H1 (cell line): Measurements from ENCODE around the gene HYAL4.
"Not testable (repeated sequence)": the region's sequence is repeated elsewhere in the genome, so short reads cannot be mapped to it uniquely, and the experiment has no call there.

Experiments
- EZH2 ChIP-seq: fragments of 200-600 bp; sonication (generic); IDR thresholded peaks from 2 replicates; pipeline ENCODE4 v1.7.1; 2012; ENCODE audit warnings: low read depth, mild to moderate bottlenecking, moderate library complexity, low read length, inconsistent platforms; ENCODE audit not compliant: severe bottlenecking
- HDAC2 ChIP-seq, 2 experiments: fragments of 300-600 bp in 1 of 2; sonication (generic) in 1 of 2; IDR thresholded peaks; 2 replicates each; pipeline ENCODE4 v1.6.1; 2011 to 2012; ENCODE audit warnings: low read depth in 2 of 2, low read length in 2 of 2, mild to moderate bottlenecking in 2 of 2, moderate library complexity in 2 of 2, borderline replicate concordance in 1 of 2, inconsistent platforms in 1 of 2
- POLR2A ChIP-seq, 2 experiments: IDR thresholded peaks; 1 replicate in 1 of 2; 2 replicates in 1 of 2; pipeline ENCODE4 v1.6.1; 2011; ENCODE audit warnings: low read depth in 2 of 2, low read length in 2 of 2, mild to moderate bottlenecking in 2 of 2; ENCODE audit errors: control extremely low read depth in 1 of 2
- POLR2AphosphoS5 ChIP-seq: IDR thresholded peaks from 2 replicates; pipeline ENCODE4 v1.6.1; 2011; ENCODE audit warnings: low read depth, low read length
- TF ChIP-seq, protein P1 (sequence below), 3 experiments: IDR thresholded peaks; 1 replicate in 2 of 3; 2 replicates in 1 of 3; pipeline versions ENCODE4 v1.5.1 to v1.6.1; 2011; ENCODE audit warnings: low read length in 3 of 3, mild to moderate bottlenecking in 3 of 3, inconsistent platforms in 2 of 3, low read depth in 1 of 3, moderate library complexity in 1 of 3; ENCODE audit not compliant: insufficient read depth in 1 of 3; ENCODE audit errors: control extremely low read depth in 1 of 3
- TF ChIP-seq, protein P2 (sequence below): IDR thresholded peaks from 2 replicates; pipeline ENCODE4 v1.6.1; 2012; ENCODE audit warnings: low read length, inconsistent platforms

DNA sequence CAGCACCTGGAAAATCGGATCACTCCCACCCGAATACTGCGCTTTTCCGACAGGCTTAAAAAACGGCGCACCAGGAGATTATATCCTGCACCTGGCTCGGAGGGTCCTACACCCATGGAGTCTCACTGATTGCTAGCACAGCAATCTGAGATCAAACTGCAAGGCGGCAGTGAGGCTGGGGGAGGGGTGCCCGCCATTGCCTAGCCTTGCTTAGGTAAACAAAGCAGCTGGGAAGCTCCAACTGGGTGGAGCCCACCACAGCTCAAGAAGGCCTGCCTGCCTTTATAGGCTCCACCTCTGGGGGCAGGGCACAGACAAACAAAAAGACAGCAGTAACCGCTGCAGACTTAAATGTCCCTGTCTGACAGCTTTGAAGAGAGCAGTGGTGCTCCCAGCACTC is 49.8 kb downstream of the HYAL4 start:
- TF ChIP-seq HDAC2 (IDR thresholded peaks at IDR 0.05; ENCODE audit: borderline replicate concordance in 1 of 2, low read depth in 2 of 2, low read length in 2 of 2); EZH2; POLR2AphosphoS5; POLR2A (IDR thresholded peaks at IDR 0.05; ENCODE audit: control extremely low read depth in 1 of 2, low read depth in 2 of 2, low read length in 2 of 2): not testable (repeated sequence)
- TF ChIP-seq, protein P1, sequence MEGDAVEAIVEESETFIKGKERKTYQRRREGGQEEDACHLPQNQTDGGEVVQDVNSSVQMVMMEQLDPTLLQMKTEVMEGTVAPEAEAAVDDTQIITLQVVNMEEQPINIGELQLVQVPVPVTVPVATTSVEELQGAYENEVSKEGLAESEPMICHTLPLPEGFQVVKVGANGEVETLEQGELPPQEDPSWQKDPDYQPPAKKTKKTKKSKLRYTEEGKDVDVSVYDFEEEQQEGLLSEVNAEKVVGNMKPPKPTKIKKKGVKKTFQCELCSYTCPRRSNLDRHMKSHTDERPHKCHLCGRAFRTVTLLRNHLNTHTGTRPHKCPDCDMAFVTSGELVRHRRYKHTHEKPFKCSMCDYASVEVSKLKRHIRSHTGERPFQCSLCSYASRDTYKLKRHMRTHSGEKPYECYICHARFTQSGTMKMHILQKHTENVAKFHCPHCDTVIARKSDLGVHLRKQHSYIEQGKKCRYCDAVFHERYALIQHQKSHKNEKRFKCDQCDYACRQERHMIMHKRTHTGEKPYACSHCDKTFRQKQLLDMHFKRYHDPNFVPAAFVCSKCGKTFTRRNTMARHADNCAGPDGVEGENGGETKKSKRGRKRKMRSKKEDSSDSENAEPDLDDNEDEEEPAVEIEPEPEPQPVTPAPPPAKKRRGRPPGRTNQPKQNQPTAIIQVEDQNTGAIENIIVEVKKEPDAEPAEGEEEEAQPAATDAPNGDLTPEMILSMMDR (IDR thresholded peaks at IDR 0.05; ENCODE audit: control extremely low read depth in 1 of 3, insufficient read depth in 1 of 3, low read depth in 1 of 3, low read length in 3 of 3) = not testable (repeated sequence)
- TF ChIP-seq, protein P2, sequence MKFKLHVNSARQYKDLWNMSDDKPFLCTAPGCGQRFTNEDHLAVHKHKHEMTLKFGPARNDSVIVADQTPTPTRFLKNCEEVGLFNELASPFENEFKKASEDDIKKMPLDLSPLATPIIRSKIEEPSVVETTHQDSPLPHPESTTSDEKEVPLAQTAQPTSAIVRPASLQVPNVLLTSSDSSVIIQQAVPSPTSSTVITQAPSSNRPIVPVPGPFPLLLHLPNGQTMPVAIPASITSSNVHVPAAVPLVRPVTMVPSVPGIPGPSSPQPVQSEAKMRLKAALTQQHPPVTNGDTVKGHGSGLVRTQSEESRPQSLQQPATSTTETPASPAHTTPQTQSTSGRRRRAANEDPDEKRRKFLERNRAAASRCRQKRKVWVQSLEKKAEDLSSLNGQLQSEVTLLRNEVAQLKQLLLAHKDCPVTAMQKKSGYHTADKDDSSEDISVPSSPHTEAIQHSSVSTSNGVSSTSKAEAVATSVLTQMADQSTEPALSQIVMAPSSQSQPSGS = not testable (repeated sequence)
